Endothelial cell (in vitro differentiated cells): Measurements from ENCODE around the gene FNDC5. TPM values are rescaled to one million over a fixed set of nuclear protein-coding genes. Genes with fewer than 3 reads are reported as not detected.
A peak's percentile ranks its signal among the peaks of the same experiment; 100 is the strongest.

ENCODE experiments used
- DNase-seq: peaks from one replicate; pipeline ENCODE4 v3.0.0; 2021; ENCODE audit warnings: low spot score
- H3K27ac Mint-ChIP-seq: one replicate; pipeline ENCODE4 v1.8.0; 2021; ENCODE audit warnings: mixed read lengths, inconsistent platforms; ENCODE audit not compliant: unreplicated experiment
- H3K27me3 Mint-ChIP-seq: one replicate; pipeline ENCODE4 v1.8.0; 2021; ENCODE audit warnings: mild to moderate bottlenecking, moderate library complexity, mixed read lengths, inconsistent platforms; ENCODE audit not compliant: unreplicated experiment
- H3K36me3 Mint-ChIP-seq: one replicate; pipeline ENCODE4 v1.8.0; 2021; ENCODE audit warnings: mild to moderate bottlenecking, low read depth, mixed read lengths, inconsistent platforms; ENCODE audit not compliant: unreplicated experiment
- H3K4me1 Mint-ChIP-seq: one replicate; pipeline ENCODE4 v1.8.0; 2021; ENCODE audit warnings: mild to moderate bottlenecking, mixed read lengths, inconsistent platforms; ENCODE audit not compliant: unreplicated experiment
- H3K4me3 Mint-ChIP-seq: one replicate; pipeline ENCODE4 v1.8.0; 2021; ENCODE audit warnings: mild to moderate bottlenecking, mixed read lengths, inconsistent platforms; ENCODE audit not compliant: unreplicated experiment
- H3K9me3 Mint-ChIP-seq: one replicate; pipeline ENCODE4 v1.8.0; 2021; ENCODE audit warnings: mixed read lengths, inconsistent platforms; ENCODE audit not compliant: unreplicated experiment
- CTCF ChIP-seq: fragments of 200-600 bp; sonication (generic); IDR thresholded peaks from one replicate; pipeline ENCODE4 v1.5.0; 2021; ENCODE audit warnings: antibody characterized with exemption; ENCODE audit not compliant: unreplicated experiment
- total RNA-seq: library from RNA; stranded (reverse); fragmentation: NEBNext Ultra II Directional; extraction: Animal tissue kit (Norgen Biotek cat#: 25700); gene quantifications from one replicate; pipeline ENCODE4 v1.2.1, GENCODE V29; 2021; ENCODE audit not compliant: unreplicated experiment

The FNDC5 gene
- total RNA-seq, 1 donor from 2014 or later, result 5.5 TPM

GRCh38 chr1:32888134-32888533, 17.4 kb upstream of the FNDC5 start:
- no peak for TF ChIP-seq CTCF
- Mint-ChIP-seq H3K27me3 (peaks cover 20% of the 10 kb centered on the region), H3K4me3 (peak overlapping the region; percentile 4), H3K36me3 (peaks cover 8% of the 10 kb centered on the region), H3K27ac (peak overlapping the region; percentile 32), H3K9me3 (no peaks in the 10 kb centered on the region), H3K4me1 (peaks cover 8% of the 10 kb centered on the region)
- no peak for DNase-seq

GRCh38 chr1:32887623-32888022, 16.9 kb upstream of the FNDC5 start:
- Mint-ChIP-seq H3K36me3 (peaks cover 8% of the 10 kb centered on the region), H3K4me1 (peaks cover 7% of the 10 kb centered on the region), H3K27ac (peak overlapping the region; percentile 32), H3K27me3 (peaks cover 19% of the 10 kb centered on the region), H3K9me3 (no peaks in the 10 kb centered on the region), H3K4me3 (peak overlapping the region; percentile 4)
- no peak for DNase-seq
- no peak for TF ChIP-seq CTCF

- DNase-seq, result no peak
- no peaks in the 10 kb centered on the region for H3K9me3 Mint-ChIP-seq
- H3K4me3 Mint-ChIP-seq, result no peak overlapping the region
- no peak overlapping the region for H3K27ac Mint-ChIP-seq
- no peak for TF ChIP-seq CTCF
- H3K4me1 Mint-ChIP-seq, result peaks cover under 1% of the 10 kb centered on the region
- peaks cover 2% of the 10 kb centered on the region for H3K36me3 Mint-ChIP-seq
- peaks cover 12% of the 10 kb centered on the region for H3K27me3 Mint-ChIP-seq
Observed at GRCh38 chr1:32886828-32887414, 16.2 kb upstream of the FNDC5 start.

- peaks cover 12% of the 10 kb centered on the region for H3K27me3 Mint-ChIP-seq
- H3K27ac Mint-ChIP-seq, result no peak within 1 kb of the TSS
- DNase-seq, result peak; percentile 93
- H3K4me3 Mint-ChIP-seq, result peak within 1 kb of the TSS; percentile 51
- H3K9me3 Mint-ChIP-seq, result no peaks in the 10 kb centered on the region
- no peaks in the 10 kb centered on the region for H3K36me3 Mint-ChIP-seq
- no peaks in the 10 kb centered on the region for H3K4me1 Mint-ChIP-seq
- TF ChIP-seq CTCF, result peak; percentile 65
Observed at GRCh38 chr1:32886004-32886827, 15.5 kb upstream of the FNDC5 start, which contains the start of gene HPCA. HPCA (plus strand) TSS chr1:32886491; CDS start chr1:32888899, 2,408 bp downstream.

GRCh38 chr1:32885676-32886003, 14.9 kb upstream of the FNDC5 start:
- no peak overlapping the region for H3K27ac Mint-ChIP-seq

More at GRCh38 chr1:32885676-32886003, 14.9 kb upstream of the FNDC5 start:
- Mint-ChIP-seq H3K4me1 (no peaks in the 10 kb centered on the region), H3K27me3 (peaks cover 8% of the 10 kb centered on the region), H3K9me3 (no peaks in the 10 kb centered on the region), H3K4me3 (no peak overlapping the region), H3K36me3 (no peaks in the 10 kb centered on the region)
- DNase-seq, result no peak
- TF ChIP-seq CTCF, result no peak
